ENCODE measurements around the gene L3MBTL1.

DNA sequence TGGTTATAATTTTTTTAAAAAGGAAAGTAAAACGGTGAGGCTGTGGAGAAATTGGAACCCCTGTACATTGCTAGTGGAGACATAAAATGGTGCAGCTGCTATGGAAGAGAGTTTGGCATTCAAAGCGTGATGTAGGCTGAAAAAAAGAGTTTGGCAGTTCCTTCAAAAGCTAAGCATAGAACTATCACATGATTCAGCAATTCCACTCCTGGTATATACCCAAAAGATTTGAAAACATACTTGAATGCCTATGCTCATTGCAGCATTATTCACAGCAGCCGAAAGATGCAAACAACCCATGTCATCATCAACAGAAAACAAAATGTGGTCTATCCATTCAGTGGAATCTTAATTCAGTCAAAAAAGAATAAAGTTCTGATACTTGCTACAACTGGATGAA, 46.9 kb downstream of the L3MBTL1 start:
- TF ChIP-seq POLR2A (IDR thresholded peaks at IDR 0.05; ENCODE audit: extremely low read depth, insufficient read length) (no peak), CTCF (IDR thresholded peaks at IDR 0.05; ENCODE audit: low read depth, low read length) (no peak)

All from NB4 (cell line).